HEK293T (cell line): ENCODE measurements around the gene CLIC3.

Experiments used
- ELF4 ChIP-seq: fragments of 450-650 bp; IDR thresholded peaks from 2 replicates; pipeline ENCODE4 v1.6.1; 2017; ENCODE audit warnings: antibody characterized with exemption
- FOXK2 ChIP-seq: fragments of 450-650 bp; IDR thresholded peaks from 2 replicates; pipeline ENCODE4 v1.6.1; 2016; ENCODE audit warnings: mild to moderate bottlenecking
- SP1 ChIP-seq: fragments of 450-650 bp; IDR thresholded peaks from 2 replicates; pipeline ENCODE4 v1.6.1; 2017

GRCh38 chr9:136978865-136979544, 17.4 kb downstream of the CLIC3 start:
- TF ChIP-seq SP1 (no peak), ELF4 (no peak), FOXK2 (no peak)
